HepG2 (cell line): Measurements from ENCODE around the gene SERPINB1. TPM values are rescaled to one million over a fixed set of nuclear protein-coding genes. Genes with fewer than 3 reads are reported as not detected.

Experiments used
- ATF7-NPFF ChIP-seq: sonication (generic); formaldehyde crosslinking; IDR thresholded peaks from 2 replicates; pipeline ENCODE4 v1.8.1; 2023; ENCODE audit warnings: mild to moderate bottlenecking, low read depth, missing genetic modification reagents, moderate library complexity
- CAMTA2 ChIP-seq: sonication (generic); formaldehyde crosslinking; IDR thresholded peaks from 2 replicates; pipeline ENCODE4 v1.4.0; 2020; ENCODE audit warnings: mild to moderate bottlenecking, missing genetic modification reagents, borderline replicate concordance
- CBFB ChIP-seq: sonication (generic); formaldehyde crosslinking; IDR thresholded peaks from 2 replicates; pipeline ENCODE4 v1.4.0; 2020; ENCODE audit warnings: missing genetic modification reagents
- CCAR2 ChIP-seq: fragments of 200-400 bp; formaldehyde crosslinking; optimal IDR thresholded peaks from 2 replicates; pipeline ENCODE3; 2018; ENCODE audit warnings: low read depth, mild to moderate bottlenecking, low read length, moderate library complexity
- FOXA1 ChIP-seq, 2 experiments: fragments of 450-650 bp in 1 of 2; sonication (generic) in 1 of 2; formaldehyde crosslinking in 1 of 2; IDR thresholded peaks; 2 replicates each; pipeline versions ENCODE4 v1.4.0 to v1.6.1; 2016 to 2020; ENCODE audit warnings: missing genetic modification reagents in 1 of 2
- HNF1B ChIP-seq: sonication (generic); formaldehyde crosslinking; IDR thresholded peaks from 2 replicates; pipeline ENCODE4 v1.5.1; 2020; ENCODE audit warnings: mild to moderate bottlenecking, moderate library complexity, missing genetic modification reagents
- HOMEZ ChIP-seq: IDR thresholded peaks from 2 replicates; pipeline ENCODE4 v1.6.1; 2016; ENCODE audit warnings: low read depth
- KLF15 ChIP-seq: sonication (generic); formaldehyde crosslinking; IDR thresholded peaks from 2 replicates; pipeline ENCODE4 v1.8.1; 2023; ENCODE audit warnings: borderline replicate concordance, mild to moderate bottlenecking, inconsistent platforms, missing genetic modification reagents, mixed read lengths
- MTF2 ChIP-seq: sonication (generic); formaldehyde crosslinking; IDR thresholded peaks from 2 replicates; pipeline ENCODE4 v1.5.0; 2020; ENCODE audit warnings: missing genetic modification reagents, borderline replicate concordance
- NBN ChIP-seq: fragments of 450-650 bp; conservative IDR thresholded peaks from 2 replicates; pipeline ENCODE4 v1.6.1; 2017
- NFE2L2 ChIP-seq: fragments of 150-350 bp; IDR thresholded peaks from 2 replicates; pipeline ENCODE4 v1.6.1; 2014; ENCODE audit warnings: low read length
- ZIK1 ChIP-seq: sonication (generic); formaldehyde crosslinking; IDR thresholded peaks from 2 replicates; pipeline ENCODE4 v1.5.0; 2020; ENCODE audit warnings: mild to moderate bottlenecking, low read depth, missing genetic modification reagents, borderline replicate concordance
- ZNF160 ChIP-seq: sonication (generic); formaldehyde crosslinking; IDR thresholded peaks from 2 replicates; pipeline ENCODE4 v1.8.0; 2022; ENCODE audit warnings: mild to moderate bottlenecking, inconsistent platforms, missing genetic modification reagents
- ZNF382 ChIP-seq: sonication (generic); formaldehyde crosslinking; IDR thresholded peaks from 2 replicates; pipeline ENCODE4 v1.5.0; 2020; ENCODE audit warnings: missing genetic modification reagents, mild to moderate bottlenecking, borderline replicate concordance
- ZNF577 ChIP-seq: sonication (generic); formaldehyde crosslinking; IDR thresholded peaks from 2 replicates; pipeline ENCODE4 v1.4.0; 2020; ENCODE audit warnings: mild to moderate bottlenecking, low read depth, missing genetic modification reagents, borderline replicate concordance
- ZNF687 ChIP-seq: sonication (generic); formaldehyde crosslinking; IDR thresholded peaks from 2 replicates; pipeline ENCODE4 v1.5.1; 2020; ENCODE audit warnings: mild to moderate bottlenecking, missing genetic modification reagents, moderate library complexity
- ZNF782 ChIP-seq: sonication (generic); formaldehyde crosslinking; IDR thresholded peaks from 2 replicates; pipeline ENCODE4 v1.4.0; 2020; ENCODE audit warnings: missing genetic modification reagents, mild to moderate bottlenecking, borderline replicate concordance
- ZNF83 ChIP-seq: sonication (generic); formaldehyde crosslinking; IDR thresholded peaks from 2 replicates; pipeline ENCODE4 v1.4.0; 2020; ENCODE audit warnings: missing genetic modification reagents, mild to moderate bottlenecking, borderline replicate concordance
- ZSCAN12 ChIP-seq: sonication (generic); formaldehyde crosslinking; IDR thresholded peaks from 2 replicates; pipeline ENCODE4 v1.9.0; 2021; ENCODE audit warnings: mild to moderate bottlenecking, missing genetic modification reagents
- polyA plus RNA-seq, 8 experiments: library from polyadenylated mRNA; depleted of rRNA in 3 of 8; stranded (reverse) in 7 of 8; unstranded in 1 of 8; fragments of >200 nt; fragmentation: Illumina TruSeq in 4 of 8; extraction: Trizol in 4 of 8; gene quantifications; 2 replicates each; pipeline versions ENCODE4 v1.2.1 to v1.2.3, GENCODE V29; 2011 to 2016; ENCODE audit warnings: low read depth in 4 of 8, missing spikeins in 1 of 8, mixed read lengths in 1 of 8; ENCODE audit not compliant: insufficient read depth in 1 of 8
- total RNA-seq, 5 experiments: library from RNA; depleted of rRNA; stranded (reverse); fragments of >200 nt; fragmentation: Illumina TruSeq; extraction: Trizol; gene quantifications; 2 replicates each; pipeline ENCODE4 v1.2.3, GENCODE V29; 2016; ENCODE audit warnings: low read depth in 1 of 5

The SERPINB1 gene
- total and polyA plus RNA-seq, 2 of the 13 experiments (the other 11 are each of a cell fraction or from before 2014, with no cell fraction given), result 41.4 to 60.5 TPM

GRCh38 chr6:2876210-2877056, 34.8 kb upstream of the SERPINB1 start (continued):
- TF ChIP-seq ZNF687 (CRISPR knock-in tag) (peak; percentile 94), MTF2 (CRISPR knock-in tag) (no peak; the same call in 1 of the 2 replicates), FOXA1 (IDR thresholded peaks at IDR 0.05) (no peak), FOXA1 (CRISPR knock-in tag; IDR thresholded peaks at IDR 0.05) (peak; percentile 89), NBN (no peak), NFE2L2 (0 out of 2 replicates have a peak, but pooled peaks have one; percentile 39), ZNF382 (no peak), ZNF83 (no peak), KLF15 (CRISPR knock-in tag) (peak; percentile 74; the same call in 1 of the 2 replicates), CCAR2 (peak; percentile 84), CAMTA2 (CRISPR knock-in tag) (no peak), ZSCAN12 (CRISPR knock-in tag) (no peak; the same call in 1 of the 2 replicates), ZNF160 (peak; percentile 86; the same call in 1 of the 2 replicates), ZNF577 (CRISPR knock-in tag) (peak; percentile 87; the same call in 1 of the 2 replicates), ZNF782 (CRISPR knock-in tag) (no peak; the same call in 1 of the 2 replicates), CBFB (CRISPR knock-in tag) (peak; percentile 82), HNF1B (CRISPR knock-in tag) (peak; percentile 99), ZIK1 (CRISPR knock-in tag) (0 out of 2 replicates have a peak, but pooled peaks have one; percentile 69), ATF7-NPFF (CRISPR knock-in tag) (no peak), HOMEZ (CRISPR knock-in tag) (peak; percentile 95)
